Erythroblast (primary cell): ENCODE results near the gene RNF19B.

ENCODE experiments used
- GATA1 ChIP-seq: IDR thresholded peaks from 2 replicates; pipeline ENCODE4 v1.6.1; 2011; ENCODE audit warnings: low read depth, mild to moderate bottlenecking, control low read depth, low read length, moderate library complexity
- POLR2A ChIP-seq: IDR thresholded peaks from 2 replicates; pipeline ENCODE4 v1.6.1; 2011; ENCODE audit warnings: mild to moderate bottlenecking, low read length

- TF ChIP-seq POLR2A (no peak), GATA1 (no peak)
Measured at GRCh38 chr1:32902535-32902920, 62.1 kb downstream of the RNF19B start.
